Dermis lymphatic vessel endothelial cell (primary cell): ENCODE measurements around the gene FAM222A. TPM values are rescaled to one million over a fixed set of nuclear protein-coding genes. Genes with fewer than 3 reads are reported as not detected.

Experiments
- total RNA-seq: library from RNA; depleted of rRNA; stranded (reverse); fragments of >200 nt; gene quantifications from 2 replicates; pipeline ENCODE4 v1.2.1, GENCODE V29; 2014

FAM222A gene
- 0.17 and 0.22 TPM in 2 replicates for total RNA-seq

DNA sequence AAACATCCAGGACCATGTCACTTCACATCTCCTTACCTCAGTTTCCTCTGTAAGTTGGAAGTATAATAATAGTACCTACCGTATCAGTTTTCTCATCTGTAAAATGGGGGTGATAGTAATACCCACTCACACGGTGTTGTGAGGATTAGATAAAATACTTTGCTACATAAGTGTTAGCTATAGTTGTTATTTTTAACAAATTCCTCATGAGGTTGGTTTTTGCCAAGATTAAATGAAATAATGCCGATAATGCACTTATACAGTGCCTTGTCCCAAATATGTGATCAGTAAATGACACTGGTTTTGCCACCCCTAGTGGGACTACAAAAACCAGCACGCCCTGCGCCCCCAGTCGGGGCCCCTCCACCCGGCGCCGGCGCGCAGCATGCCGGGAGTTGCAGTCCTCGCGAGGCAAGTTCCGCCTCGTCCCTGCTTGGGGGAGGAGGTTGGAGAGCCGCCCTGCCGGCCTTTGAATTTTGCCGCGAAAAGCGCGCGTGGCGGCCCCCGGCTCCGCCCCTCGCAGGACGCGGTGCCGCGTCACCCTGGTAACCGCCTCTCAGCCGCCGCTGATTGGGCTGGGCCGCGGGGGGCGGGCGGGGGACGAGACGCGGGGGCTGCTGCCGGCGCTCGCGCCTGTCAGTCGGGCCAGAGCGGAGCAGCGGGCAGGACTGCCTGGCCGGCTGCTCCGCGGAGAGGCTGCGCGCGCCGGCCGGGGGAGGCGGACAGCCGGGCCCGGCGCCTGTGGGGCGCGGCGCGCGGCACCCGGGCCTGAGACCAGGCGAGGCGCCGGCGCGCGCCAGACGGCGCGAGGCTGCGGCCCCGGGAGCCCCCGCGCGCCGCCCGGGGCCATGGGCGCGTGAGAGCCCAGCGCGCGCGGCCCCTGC lies at the start of gene FAM222A:
Gene FAM222A (plus strand): TSS at position 639 of the 884 bp plus-strand sequence. CDS start 30,322 bp downstream, outside the sequence.

Other genes starting within 250 kb of the FAM222A start
- gene KCTD10, start 236.5 kb upstream of the FAM222A start, total RNA-seq: 70.0 and 99.9 TPM in 2 replicates
- gene UBE3B, start 236.2 kb upstream of the FAM222A start, total RNA-seq: 27.6 and 30.8 TPM in 2 replicates
- 10.4 and 11.1 TPM in 2 replicates for gene MMAB, start 140.3 kb upstream of the FAM222A start, total RNA-seq
- gene MVK, start 140.0 kb upstream of the FAM222A start, total RNA-seq: 6.1 and 7.6 TPM in 2 replicates
- 1.5 TPM in 2 replicates for gene TRPV4, start 119.6 kb downstream of the FAM222A start, total RNA-seq
- gene GLTP, start 166.7 kb downstream of the FAM222A start, total RNA-seq: 46.8 and 48.0 TPM in 2 replicates
- gene TCHP, start 186.4 kb downstream of the FAM222A start, total RNA-seq: 4.4 and 7.7 TPM in 2 replicates